HuH-7.5 (cell line): ENCODE results near the gene AEBP2.
"Not testable (repeated sequence)": the region's sequence is repeated elsewhere in the genome, so short reads cannot be mapped to it uniquely, and the experiment has no call there.

ENCODE experiments used
- DNase-seq: peaks from one replicate; pipeline ENCODE4 v3.0.0; 2011; ENCODE audit warnings: low spot score

The AEBP2 gene

DNA sequence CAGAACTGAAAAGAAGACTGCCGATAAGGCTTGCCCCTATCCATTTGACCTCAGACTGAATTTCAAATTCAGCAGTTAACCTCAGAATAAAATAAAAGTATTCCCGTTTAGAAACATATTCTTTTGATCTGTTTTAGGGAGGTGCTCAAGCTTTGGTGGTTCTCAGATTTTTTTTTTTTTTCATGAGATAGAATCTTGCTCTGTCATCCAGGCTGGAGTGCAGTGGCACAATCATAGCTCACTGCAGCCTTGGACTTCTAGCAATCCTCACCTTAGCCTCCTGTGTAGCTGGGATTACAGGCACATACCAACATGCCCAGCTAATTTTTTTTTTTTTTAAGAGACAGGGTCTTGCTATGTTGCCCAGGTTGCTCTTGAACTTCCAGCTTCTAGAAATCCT, 15.5 kb downstream of the AEBP2 start:
- DNase-seq, result no peak

DNA sequence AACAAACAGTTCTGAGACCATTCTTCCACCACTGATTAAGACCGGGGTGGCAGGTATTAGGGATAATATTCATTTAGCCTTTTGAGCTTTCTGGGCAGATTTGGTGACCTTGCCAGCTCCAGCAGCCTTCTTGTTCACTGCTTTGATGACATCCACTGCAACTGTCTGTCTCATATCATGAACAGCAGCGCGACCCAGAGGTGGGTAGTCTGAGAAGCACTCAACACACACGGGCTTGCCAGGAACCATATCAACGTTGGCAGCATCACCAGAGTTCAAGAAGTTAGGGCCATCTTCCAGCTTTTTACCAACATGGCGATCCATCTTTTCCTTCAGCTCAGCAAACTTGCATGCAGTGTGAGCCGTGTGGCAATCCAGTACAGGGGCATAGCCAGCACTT, 16.9 kb downstream of the AEBP2 start:
- no peak for DNase-seq

DNA sequence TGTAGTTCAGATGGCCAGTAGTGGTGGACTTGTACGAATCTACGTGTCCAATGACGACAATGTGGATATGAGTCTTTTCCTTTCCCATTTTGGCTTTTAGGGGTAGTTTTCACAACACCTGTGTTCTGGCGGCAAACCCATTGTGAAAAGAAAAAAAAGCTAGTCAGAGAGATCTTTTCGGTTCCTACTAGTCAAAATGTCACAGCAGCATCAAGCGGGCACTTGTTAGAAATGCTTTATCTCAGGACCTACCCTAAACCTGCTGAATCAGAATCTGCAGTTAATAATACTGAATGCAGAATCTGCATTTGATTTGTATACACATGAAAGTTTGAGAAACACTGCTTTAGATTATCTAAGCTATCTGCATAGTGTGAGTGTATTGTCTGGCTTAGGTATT, 18.3 kb downstream of the AEBP2 start:
- no peak for DNase-seq

DNA sequence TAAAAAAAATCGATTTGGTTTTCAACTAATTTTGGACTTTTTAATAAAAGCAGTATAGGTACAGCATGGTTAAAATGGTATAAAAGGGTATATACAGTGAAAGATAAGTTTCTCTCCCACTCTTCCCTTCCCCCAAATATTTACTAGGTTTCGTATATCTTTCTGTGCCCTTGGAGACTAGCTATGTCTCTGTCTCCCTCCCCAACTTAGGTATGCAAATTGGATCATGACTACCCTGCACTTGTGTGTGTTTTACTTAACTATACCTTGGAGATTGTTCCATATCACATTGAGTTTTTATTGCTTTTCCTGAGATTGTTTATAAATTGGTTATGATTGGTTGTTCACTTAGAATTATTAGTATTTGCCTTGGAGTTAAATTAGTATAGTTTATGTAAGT, 19.4 kb downstream of the AEBP2 start:
- DNase-seq, result no peak

DNA sequence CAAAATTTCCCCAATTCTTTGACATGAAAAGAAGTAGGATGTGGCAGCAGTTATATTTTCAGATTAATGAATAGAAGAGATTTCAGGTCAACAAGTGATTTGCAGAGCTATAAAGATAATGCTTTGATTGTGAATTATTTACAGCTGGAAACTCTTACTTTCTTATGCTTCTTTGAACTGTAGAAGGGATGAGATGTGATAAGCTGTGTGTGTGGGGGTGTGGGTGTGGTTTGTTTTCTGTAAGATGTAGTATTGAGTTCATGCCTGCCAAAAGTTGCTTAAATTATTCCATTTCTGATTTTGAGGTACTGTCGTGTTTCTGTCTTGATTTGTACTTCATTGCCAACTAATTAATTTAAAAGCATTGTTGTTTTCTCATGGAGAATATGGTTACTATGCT, 22.7 kb downstream of the AEBP2 start:
- DNase-seq, result no peak

DNA sequence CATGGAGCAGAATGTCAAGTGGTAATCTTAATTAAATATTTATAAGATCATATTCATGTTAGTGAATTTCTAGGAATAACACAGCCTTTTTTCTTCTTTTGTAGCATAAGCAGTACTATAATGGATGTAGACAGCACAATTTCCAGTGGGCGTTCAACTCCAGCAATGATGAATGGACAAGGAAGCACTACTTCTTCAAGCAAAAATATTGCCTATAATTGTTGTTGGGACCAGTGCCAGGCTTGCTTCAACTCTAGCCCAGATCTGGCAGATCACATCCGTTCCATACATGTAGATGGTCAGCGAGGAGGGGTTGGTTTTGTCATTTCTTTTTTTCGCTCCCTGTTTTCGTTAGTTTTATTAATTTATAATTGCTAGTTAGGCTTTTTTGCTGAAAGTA, 23.1 kb downstream of the AEBP2 start:
- no peak for DNase-seq

DNA sequence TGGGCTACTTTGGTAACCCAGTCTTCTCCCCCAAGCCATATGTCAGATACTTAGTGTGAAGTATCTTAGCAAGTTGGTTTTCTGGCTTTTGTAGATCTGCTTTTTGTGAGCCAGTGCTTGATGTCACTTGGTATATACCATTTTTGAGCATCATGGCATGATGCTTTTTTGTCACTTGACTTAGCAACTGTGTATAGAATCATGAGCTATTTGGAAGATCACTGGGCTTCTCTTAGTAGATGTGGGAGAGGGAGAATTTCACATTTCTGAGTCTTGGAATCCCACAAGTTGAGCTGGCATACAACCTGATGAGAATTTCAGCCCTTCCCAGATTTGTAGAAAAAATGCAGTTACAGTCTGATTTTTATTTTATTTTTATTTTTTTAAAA, 24.9 kb downstream of the AEBP2 start:
- DNase-seq, result no peak

DNA sequence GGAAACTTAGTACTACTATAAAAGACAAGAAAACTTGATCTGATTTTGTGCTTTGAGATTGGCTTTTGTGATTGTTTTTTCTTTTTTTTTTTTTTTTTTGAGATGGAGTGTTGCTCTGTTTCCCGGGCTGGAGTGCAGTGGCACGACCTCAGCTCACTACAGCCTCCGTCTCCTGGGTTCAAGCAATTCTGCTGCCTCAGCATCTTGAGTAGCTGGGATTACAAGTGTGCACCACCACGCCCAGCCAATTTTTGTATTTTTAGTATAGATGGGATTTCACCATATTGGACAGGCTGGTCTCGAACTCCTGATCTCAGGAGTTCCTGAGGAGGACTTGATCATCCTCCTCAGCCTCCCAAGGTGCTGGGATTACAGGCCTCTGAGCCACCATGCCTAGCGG, 26.4 kb downstream of the AEBP2 start:
- no peak for DNase-seq

DNA sequence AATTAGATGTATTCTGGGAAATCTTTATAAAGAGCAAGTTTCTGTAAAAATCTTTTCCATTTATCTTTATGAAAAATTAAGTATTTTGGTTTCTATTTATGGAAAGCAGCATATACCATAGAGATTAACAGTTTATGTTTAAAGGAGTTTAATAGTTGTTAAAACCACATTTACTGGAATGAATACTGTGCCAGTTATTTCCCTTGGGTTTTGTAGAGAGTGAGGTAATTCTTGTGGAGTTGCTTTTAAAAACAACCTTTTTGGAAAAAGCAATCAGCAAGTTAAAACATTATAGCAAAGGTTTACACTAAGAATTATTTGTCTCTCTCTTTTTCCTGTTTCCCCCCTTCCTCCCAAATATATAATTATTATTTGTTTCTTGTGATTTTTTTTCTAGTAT, 34.9 kb downstream of the AEBP2 start:
- DNase-seq, result no peak

DNA sequence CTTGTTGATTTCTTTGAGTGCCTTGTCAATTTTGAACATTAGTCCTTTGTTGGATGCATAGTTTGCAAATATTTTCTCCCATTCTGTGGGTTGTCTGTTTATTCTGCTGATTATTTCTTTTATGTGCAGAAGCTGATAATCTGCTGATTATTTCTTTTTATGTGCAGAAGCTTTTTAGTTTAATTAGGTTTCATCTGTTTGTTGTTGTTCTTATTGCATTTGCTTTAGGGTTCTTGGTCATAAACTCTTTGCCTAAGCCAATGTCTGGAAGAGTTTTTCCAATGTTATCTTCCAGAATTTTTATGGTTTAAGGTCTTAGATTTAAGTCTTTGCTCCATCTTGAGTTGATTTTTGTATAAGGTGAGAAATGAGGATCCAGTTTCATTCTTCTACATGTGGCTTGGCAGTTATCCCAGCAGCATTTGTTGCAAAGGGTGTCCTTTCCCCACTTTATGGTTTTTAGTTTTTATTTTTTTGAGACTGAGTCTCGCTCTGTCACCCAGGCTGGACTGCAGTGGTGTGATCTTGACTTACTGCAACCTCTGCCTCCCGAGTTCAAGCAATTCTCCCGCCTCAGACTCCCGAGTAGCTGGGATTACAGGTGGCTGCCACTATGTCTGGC, 36.7 kb downstream of the AEBP2 start:
- not testable (repeated sequence) for DNase-seq

DNA sequence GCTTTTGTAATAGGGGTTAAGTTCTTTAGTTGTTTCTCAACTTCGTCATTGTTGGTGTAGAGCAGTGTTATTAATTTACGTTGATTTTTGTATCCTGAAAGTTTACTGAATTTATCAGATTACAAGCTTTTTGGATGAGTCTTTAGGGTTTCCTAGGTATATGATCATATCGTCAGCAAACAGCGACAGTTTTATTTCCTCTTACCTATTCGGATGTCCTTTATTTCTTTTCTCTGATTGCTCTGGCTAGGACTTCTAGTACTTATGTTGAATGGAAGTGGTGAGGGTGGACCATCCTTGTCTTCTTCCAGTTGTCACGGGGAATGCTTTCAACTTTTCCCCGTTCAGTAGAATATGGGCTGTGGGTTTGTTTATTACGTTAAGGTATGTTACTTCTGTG, 37.8 kb downstream of the AEBP2 start:
- DNase-seq, result no peak

DNA sequence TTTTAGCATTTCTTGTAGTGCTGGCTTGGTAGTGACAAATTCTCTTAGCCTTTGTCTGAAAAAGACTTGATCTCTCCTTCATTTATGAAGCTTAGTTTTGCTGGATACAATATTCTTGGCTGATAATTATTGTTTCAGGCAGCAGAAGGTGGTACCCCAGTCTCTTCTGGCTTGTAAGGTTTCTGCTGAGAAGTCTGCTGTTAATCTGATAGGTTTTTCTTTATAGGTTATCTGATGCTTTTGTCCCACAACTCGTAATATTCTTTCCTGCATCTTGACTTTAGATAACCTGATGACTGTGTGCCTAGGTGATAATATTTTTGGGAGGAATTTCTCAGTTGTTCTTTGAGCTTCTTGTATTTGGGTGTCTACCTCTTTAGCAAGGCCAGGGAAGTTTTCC, 41.2 kb downstream of the AEBP2 start:
- DNase-seq, result no peak

DNA sequence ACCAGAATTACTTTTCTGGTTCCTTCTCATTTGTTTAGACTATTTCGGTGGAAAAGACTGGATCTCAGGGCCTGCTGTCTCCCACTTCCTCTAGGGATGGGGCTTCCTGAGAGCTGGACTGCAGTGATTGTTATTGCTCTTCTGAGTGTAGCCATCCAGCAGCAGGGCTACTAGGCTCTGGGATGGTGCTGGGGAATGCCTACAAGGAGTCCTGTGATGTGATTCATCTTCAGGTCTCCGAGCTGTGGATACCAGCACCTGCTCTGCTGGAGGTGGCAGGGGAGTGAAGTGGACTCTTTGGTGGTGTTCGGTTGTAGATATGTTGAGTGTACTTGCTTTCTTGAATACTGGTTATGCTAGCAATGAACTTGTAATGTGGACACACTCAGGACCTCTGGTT, 42.7 kb downstream of the AEBP2 start:
- no peak for DNase-seq

DNA sequence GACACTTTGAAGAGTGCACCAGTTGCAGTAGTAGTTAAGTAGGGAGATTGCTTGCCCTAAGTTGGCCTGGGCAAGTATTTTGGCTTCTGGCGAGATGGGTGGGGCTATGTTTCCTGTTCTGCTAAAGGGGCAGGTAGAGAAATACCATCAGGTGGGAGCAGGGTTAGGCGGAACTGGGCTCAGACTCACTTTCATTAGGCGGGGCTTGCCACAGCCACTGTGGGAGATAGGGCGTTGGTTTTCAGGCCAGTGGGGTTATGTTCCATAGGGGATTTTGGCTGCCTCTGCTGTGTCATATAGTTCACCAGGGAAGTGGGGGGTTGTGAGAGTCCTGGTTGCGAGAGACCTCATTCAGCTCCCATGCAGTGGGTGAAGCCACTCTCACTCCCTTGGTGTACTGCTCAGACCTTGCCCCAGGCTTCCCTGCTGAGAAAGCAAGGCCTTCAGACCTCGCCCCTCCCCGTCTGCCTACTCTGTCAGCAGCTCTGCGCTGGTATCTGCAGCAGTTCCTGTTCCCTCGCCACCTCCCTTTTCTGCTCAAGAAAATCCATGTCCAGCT, 43.3 kb downstream of the AEBP2 start:
- no peak for DNase-seq

DNA sequence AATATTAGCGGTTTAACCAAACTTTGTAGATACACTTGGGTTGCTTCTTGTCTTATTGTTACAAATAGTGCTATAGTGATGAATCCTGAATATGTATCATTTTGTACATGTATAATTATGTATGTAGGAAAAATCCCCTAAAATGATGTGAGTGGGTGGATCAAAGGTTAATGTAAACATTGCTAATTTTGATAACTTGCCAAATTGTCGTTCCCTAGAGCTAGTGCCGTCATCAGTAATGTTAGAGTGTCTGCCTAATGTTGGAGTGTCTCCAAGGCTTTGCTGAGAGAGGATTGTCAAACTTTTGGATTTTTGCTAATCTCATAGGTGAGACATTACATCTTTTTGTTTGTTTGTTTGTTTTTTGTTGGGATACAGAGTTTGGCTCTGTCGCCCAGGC, 44.4 kb downstream of the AEBP2 start:
- DNase-seq, result no peak

DNA sequence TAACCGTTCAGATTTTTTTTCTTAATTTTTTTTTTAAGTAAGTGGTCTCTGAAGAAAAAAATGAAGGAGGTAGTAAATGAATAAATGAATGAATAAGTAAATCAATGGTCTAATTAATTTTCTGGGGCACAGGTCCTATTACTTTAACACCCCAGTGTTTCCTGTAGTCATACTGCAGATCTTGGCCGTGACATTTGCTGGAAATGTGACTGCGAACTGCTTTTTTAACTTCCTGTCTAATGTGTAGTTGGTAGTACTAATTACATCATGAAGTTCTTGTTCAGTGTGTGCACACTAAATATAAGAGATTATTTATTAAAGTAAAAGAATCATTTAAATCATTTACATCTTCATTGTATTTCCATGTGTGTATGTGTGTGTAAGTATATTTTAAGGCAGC, 45.4 kb downstream of the AEBP2 start:
- no peak for DNase-seq

DNA sequence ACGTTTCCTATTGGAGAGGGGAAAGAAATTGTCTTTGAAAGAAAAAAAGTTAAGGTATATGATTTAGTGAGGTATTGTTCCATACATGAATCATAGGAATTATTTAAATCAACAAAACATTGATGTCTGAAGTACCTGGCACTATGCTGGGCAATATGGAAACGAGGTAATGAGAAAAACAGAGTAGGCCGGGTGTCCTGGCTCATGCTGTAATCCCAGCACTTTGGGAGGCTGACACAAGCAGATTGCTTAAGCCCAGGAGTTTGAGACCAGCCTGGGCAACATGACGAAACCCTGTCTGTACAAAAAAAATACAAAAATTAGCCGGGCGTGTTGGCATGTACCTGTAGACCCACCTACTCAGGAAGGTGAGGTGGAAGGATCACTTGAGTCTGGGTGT, 45.9 kb downstream of the AEBP2 start:
- no peak for DNase-seq

DNA sequence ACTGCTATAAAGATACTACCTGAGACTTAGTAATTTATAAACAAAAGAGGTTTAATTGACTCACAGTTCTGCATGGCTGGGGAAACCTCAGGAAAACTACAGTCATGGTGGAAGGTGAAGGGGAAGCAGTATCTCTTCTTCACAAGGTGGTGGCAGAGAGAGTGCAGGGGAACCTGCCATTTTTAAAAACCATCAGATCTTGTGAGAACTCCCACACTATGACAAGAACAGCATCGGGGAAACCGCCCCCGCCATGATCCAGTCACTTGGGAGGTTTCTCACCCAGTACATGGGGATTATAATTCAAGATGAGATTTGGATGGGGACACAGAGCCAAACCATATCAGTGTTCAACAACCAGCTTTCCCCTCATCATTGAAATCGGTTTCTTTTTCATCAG, 49.9 kb downstream of the AEBP2 start:
- DNase-seq, result no peak

DNA sequence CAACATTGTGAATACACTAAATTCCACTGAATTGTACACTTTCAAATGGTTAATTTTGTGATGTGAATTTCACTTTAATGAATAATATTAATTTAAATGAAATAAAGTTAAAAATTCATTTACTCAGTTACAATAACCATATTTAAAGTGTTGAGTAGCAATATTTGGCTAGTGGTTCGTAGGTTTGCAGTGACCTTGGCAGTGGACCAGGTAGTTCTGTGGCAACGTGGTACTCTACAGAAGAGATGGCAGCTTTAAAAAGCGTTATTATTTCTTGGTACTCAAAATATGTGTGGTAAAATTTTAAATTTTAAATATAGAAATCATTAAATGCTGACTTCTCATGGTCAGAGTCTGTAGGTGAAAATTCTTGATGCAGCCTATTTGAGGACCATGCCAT, 51.6 kb downstream of the AEBP2 start:
- DNase-seq, result no peak

DNA sequence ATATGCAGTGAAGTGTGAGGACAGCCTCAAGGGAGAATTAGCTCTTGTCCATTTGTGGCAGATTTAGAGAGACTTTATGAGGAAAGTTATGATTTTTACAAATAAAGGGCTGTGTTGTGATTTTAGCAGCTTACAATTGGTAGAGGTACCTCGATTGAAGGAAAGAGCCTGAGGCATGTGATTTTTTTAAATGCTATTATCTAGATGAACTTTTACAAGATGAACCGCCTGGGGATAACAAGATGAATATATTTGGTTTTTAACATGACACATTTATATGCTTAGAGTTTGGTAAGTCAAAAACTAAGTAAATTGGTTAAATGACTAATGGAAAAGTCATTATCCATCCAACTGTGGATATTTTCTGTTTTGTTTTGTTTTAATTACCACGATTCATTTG, 52.6 kb downstream of the AEBP2 start:
- DNase-seq, result no peak

DNA sequence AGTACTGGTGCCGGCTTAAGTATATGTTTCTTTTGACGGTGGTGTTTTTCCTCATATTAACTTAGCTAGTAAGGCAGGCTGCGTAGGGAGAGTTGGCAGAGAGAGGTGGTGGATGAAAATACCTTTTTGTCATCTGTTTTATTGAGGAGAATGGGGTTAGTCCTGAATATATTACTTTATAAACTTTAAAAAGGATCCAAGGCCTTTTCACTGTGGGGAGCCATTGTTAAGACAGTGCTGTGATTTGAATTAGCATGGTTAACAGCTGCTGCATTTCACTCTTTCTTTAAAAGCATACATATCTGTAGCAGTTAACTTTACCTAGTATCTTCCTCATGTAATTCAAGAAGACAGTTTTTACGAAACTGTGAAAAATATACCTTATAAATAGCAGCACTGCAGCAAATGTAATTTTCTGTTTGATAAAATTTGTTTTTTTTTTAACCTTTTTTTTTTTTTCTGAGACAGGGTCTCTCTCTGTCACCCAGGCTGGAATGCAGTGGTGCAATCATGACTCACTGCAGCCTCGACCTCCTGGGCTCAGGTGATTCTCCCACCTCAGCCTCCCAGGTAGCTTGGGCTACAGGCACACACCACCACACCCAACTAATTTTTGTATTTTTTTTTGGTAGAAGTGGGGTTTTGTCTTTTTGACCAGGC, 57.1 kb downstream of the AEBP2 start:
- no peak for DNase-seq

DNA sequence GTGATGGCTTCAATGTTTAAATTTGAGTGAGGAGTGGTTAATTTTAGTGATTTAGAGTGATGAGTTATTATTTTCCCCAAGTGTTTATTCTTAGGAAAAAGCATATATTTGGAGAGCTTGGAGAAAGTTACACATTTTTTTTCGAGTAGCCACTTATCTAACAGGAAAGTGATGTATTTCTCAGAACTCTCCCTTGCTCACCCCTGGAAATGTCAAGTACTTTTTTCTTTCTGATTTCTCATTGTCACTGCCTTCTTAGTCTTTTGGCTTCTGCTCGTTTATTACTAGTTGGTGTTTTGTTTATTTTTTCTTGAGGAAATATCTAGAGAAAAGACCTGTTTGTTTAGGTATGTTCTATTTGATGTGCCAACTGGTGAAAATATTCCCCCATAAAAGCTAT, 58.8 kb downstream of the AEBP2 start:
- no peak for DNase-seq

DNA sequence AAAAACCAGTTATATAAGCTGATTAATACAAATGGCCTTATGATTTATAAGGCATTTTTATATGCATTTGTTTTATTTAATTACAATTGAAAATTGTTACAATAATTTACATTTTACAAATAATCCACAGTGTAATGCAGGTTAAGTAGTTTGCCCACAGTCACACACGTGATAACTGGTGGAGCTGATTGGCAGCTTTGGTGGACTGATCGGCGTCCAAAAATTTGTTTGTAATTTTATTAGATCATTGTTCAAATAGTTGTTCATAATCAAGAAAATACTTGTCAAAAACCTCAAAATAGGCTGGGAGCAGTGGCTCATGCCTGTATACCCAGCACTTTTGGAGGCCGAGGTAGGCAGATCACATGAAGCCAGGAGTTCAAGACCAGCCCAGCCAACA, 59.7 kb downstream of the AEBP2 start:
- DNase-seq, result no peak

DNA sequence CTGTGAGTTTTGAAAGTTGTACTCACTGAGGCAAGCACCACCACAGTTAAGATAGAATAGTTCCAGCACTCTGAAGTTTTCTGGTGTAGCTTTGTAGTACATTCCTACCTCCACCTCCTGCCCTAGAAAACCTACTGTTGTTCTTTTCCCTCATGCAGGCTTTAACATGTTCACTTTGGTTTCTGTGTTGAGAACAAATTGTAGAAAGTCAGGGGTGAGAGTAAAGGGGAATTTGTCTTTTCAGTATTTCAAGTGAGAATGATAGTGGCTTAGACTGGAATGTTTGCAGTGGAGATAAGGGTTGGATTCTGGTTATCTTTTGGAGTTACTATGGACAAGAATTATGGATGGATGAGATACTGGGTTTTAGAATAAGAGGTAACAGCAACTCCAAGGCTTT, 67.2 kb downstream of the AEBP2 start:
- DNase-seq, result no peak
